GM12878 (cell line): ENCODE results near the gene LCT. TPM values are rescaled to one million over a fixed set of nuclear protein-coding genes. Genes with fewer than 3 reads are reported as not detected.

ENCODE experiments used
- ATAC-seq: fragments of 200-7000 bp; cut with Tn5 transposase; 3 replicates; pipeline ENCODE4 v1.9.1; 2020; ENCODE audit warnings: mild to moderate bottlenecking, moderate library complexity
- BruUV-seq: library from RNA; stranded (reverse); fragments of 400-500 nt; replicated peaks from 2 replicates; lab custom pipeline; 2021; lab: Mats Ljungman, UMichigan
- CTCF ChIA-PET: fragments of 300-600 bp; sonication (Branson Sonifier 250); formaldehyde crosslinking; extraction: SDS; loops from one replicate; lab custom pipeline; 2021; ENCODE audit warnings: inconsistent platforms; lab: Yijun Ruan, JAX
- POLR2A ChIA-PET: fragments of 350-600 bp; formaldehyde crosslinking; extraction: SDS; loops from one replicate; lab custom pipeline; 2021; ENCODE audit warnings: inconsistent platforms; lab: Charles Lee
- RAD21 ChIA-PET: fragments of 300-600 bp; sonication (Branson Sonifier 250); formaldehyde crosslinking; loops from one replicate; lab custom pipeline; 2023; ENCODE audit warnings: antibody characterized with exemption; ENCODE audit not compliant: unreplicated experiment; lab: Charles Lee
- SMC1A ChIA-PET: fragments of 300-600 bp; sonication (Branson Sonifier 250); formaldehyde crosslinking; loops from one replicate; lab custom pipeline; 2023; ENCODE audit not compliant: unreplicated experiment, uncharacterized antibody; lab: Charles Lee
- DNase-seq: peaks from one replicate; pipeline ENCODE4 v3.0.0-alpha.2; 2011; ENCODE audit warnings: low read depth, low spot score
- FAIRE-seq: peaks from 3 replicates; lab custom pipeline; 2011; peaks lifted over from hg19 to GRCh38; lab: Jason Lieb, UNC
- H2AFZ ChIP-seq: 2 replicates; pipeline ENCODE4 v1.6.0; 2011; ENCODE audit warnings: low read depth, low read length, control low read depth; ENCODE audit not compliant: control insufficient read depth
- H3K27ac ChIP-seq: 2 replicates; pipeline ENCODE4 v1.5.1; 2011; ENCODE audit warnings: control low read depth; ENCODE audit not compliant: control insufficient read depth, insufficient read depth
- H3K27me3 ChIP-seq, 2 experiments: replicated peaks in 1 of 2; 2 replicates each; pipeline versions ENCODE4 v1.6.0 to v1.6.1; 2011; ENCODE audit warnings: low read length in 1 of 2; ENCODE audit not compliant: control insufficient read depth in 2 of 2, insufficient read depth in 2 of 2
- H3K36me3 ChIP-seq, 2 experiments: 2 replicates each; pipeline ENCODE4 v1.5.1; 2011; ENCODE audit warnings: low read length in 1 of 2; ENCODE audit not compliant: control insufficient read depth in 2 of 2, insufficient read depth in 2 of 2
- H3K4me1 ChIP-seq: 2 replicates; pipeline ENCODE4 v1.6.1; 2011; ENCODE audit warnings: mild to moderate bottlenecking, low read length, moderate library complexity, mixed read lengths; ENCODE audit not compliant: control insufficient read depth, insufficient read depth
- H3K4me2 ChIP-seq: 2 replicates; pipeline ENCODE4 v1.6.0; 2011; ENCODE audit warnings: control low read depth; ENCODE audit not compliant: control insufficient read depth, insufficient read depth
- H3K4me3 ChIP-seq: fragments of 200-600 bp; sonication (generic); 2 replicates; pipeline ENCODE4 v1.5.1; 2016
- H3K79me2 ChIP-seq: 2 replicates; pipeline ENCODE4 v1.6.0; 2011; ENCODE audit warnings: low read length; ENCODE audit not compliant: control insufficient read depth, insufficient read depth
- H3K9ac ChIP-seq: 2 replicates; pipeline ENCODE4 v1.8.0; 2011; ENCODE audit warnings: low read length, control low read depth, mixed read lengths; ENCODE audit not compliant: control insufficient read depth, insufficient read depth
- H3K9me3 ChIP-seq: replicated peaks from 3 replicates; pipeline ENCODE4 v1.5.1; 2011; ENCODE audit warnings: mild to moderate bottlenecking, low read length; ENCODE audit not compliant: control insufficient read depth, insufficient read depth
- H4K20me1 ChIP-seq: 2 replicates; pipeline ENCODE4 v1.6.0; 2011; ENCODE audit not compliant: control insufficient read depth, insufficient read depth
- BACH1 ChIP-seq: fragments of 450-650 bp; IDR thresholded peaks from 2 replicates; pipeline ENCODE4 v1.6.1; 2017; ENCODE audit warnings: mild to moderate bottlenecking, borderline replicate concordance
- ELK1 ChIP-seq: IDR thresholded peaks from 2 replicates; pipeline ENCODE4 v1.6.1; 2012; ENCODE audit warnings: low read depth, low read length, improper control_type of control experiment
- HCFC1 ChIP-seq: fragments of 150-350 bp; IDR thresholded peaks from 2 replicates; pipeline ENCODE4 v1.6.1; 2014; ENCODE audit warnings: low read length
- HDAC2 ChIP-seq: fragments of 200-600 bp; sonication (generic); IDR thresholded peaks from 2 replicates; pipeline ENCODE4 v1.6.1; 2017
- RCOR1 ChIP-seq: conservative IDR thresholded peaks from 2 replicates; pipeline ENCODE4 v1.6.1; 2012; ENCODE audit warnings: low read depth, low read length, improper control_type of control experiment
- in situ Hi-C: fragments of 300-500 bp; cut with MboI; formaldehyde crosslinking; loops from 9 replicates; pipeline ENCODE4 v1.14.3; 2018; ENCODE audit warnings: mixed read lengths
- intact Hi-C: fragments of 100-400 bp; cut with micrococcal nuclease; formaldehyde crosslinking; loops from one replicate; pipeline ENCODE4 v1.14.2; 2022; ENCODE audit not compliant: unreplicated experiment
- polyA plus RNA-seq, 11 experiments: library from polyadenylated mRNA; depleted of rRNA in 4 of 11; unstranded in 6 of 11; stranded (reverse) in 5 of 11; fragments of >200 nt; fragmentation: Nextera tagmentation in 4 of 11; fragmentation: Illumina TruSeq in 1 of 11; extraction: Ambion mirVana in 4 of 11; extraction: Trizol in 1 of 11; gene quantifications; 1 replicate in 1 of 11; 2 replicates in 10 of 11; pipeline versions ENCODE4 v1.2.1 to v1.2.3, GENCODE V29; 2011 to 2016; ENCODE audit warnings: inconsistent platforms in 2 of 11, missing spikeins in 2 of 11, low read depth in 1 of 11
- total RNA-seq, 4 experiments: library from RNA; depleted of rRNA in 3 of 4; stranded (reverse); fragments of >200 nt in 3 of 4; fragmentation: Illumina TruSeq in 1 of 4; extraction: Trizol in 1 of 4; gene quantifications; 2 replicates each; pipeline versions ENCODE4 v1.2.1 to v1.2.3, GENCODE V29; 2013 to 2021

The LCT gene
- total and polyA plus RNA-seq, 10 of the 15 experiments (the other 5 are each of a cell fraction or from before 2014, with no cell fraction given) = 0.02 to 0.09 (median 0.07) TPM; not detected in 3

- H2AFZ ChIP-seq = no peak overlapping the region
- H3K9me3 ChIP-seq = no peaks in the 10 kb centered on the region
- ATAC-seq (no peak), FAIRE-seq (no peak), DNase-seq (no peak)
- in situ Hi-C loops = no loop called here
- H3K27ac ChIP-seq = no peak overlapping the region
- POLR2A ChIA-PET = interaction anchor here (0.8 kb wide), 1 partner anchor 13 kb away, joined by 3 read pairs; no protein-coding TSS in a partner anchor
- peaks cover 3 to 10% of the 10 kb centered on the region in 2 experiments for H3K36me3 ChIP-seq
- intact Hi-C loops = loop anchor here (5.0 kb wide), 1 partner anchor 110 kb away; the partner anchor contains the start of gene UBXN4
- H3K79me2 ChIP-seq = no peaks in the 10 kb centered on the region
- H3K9ac ChIP-seq = no peak overlapping the region
- H3K27me3 ChIP-seq = no peaks in the 10 kb centered on the region
- no TSS peak for BruUV-seq
- CTCF ChIA-PET = interaction anchor here (0.8 kb wide), 1 partner anchor 81 kb away, joined by 3 read pairs; no protein-coding TSS in a partner anchor
- no peak overlapping the region for H3K4me3 ChIP-seq
- no peak overlapping the region for H3K4me2 ChIP-seq
- RAD21 ChIA-PET = no interaction called here
- no peaks in the 10 kb centered on the region for H4K20me1 ChIP-seq
- no peaks in the 10 kb centered on the region for H3K4me1 ChIP-seq
- TF ChIP-seq ELK1 = no peak
- no peak for TF ChIP-seq HCFC1
- TF ChIP-seq BACH1 = no peak
- TF ChIP-seq RCOR1 = no peak
- no peak for TF ChIP-seq HDAC2
- SMC1A ChIA-PET = interaction anchor here (0.8 to 1.4 kb wide), 2 partner anchors 15 to 107 kb away, joined by 4 read pairs; no protein-coding TSS in a partner anchor
These were observed 14.9 kb upstream of the LCT start for GRCh38 chr2:135851858-135852257.
